SK-N-SH (cell line): ENCODE results near the gene DYRK1A. TPM values are rescaled to one million over a fixed set of nuclear protein-coding genes. Genes with fewer than 3 reads are reported as not detected.

Experiments
- CTCF ChIA-PET: fragments of 300-600, 350-600 bp; formaldehyde crosslinking; extraction: SDS; loops from one replicate; lab custom pipeline; 2021; lab: Yijun Ruan, JAX
- POLR2A ChIA-PET: fragments of 350-600 bp; sonication (Branson Sonifier 250); formaldehyde crosslinking; extraction: SDS; loops from one replicate; lab custom pipeline; 2020; ENCODE audit warnings: antibody characterized with exemption, inconsistent platforms; lab: Yijun Ruan, JAX
- DNase-seq: peaks from one replicate; pipeline ENCODE4 v3.0.0; 2012
- H2AFZ ChIP-seq: fragments of 200-600 bp; sonication (generic); 2 replicates; pipeline ENCODE4 v1.8.1; 2016; ENCODE audit warnings: antibody characterized with exemption, mild to moderate bottlenecking, low read depth
- H3F3A ChIP-seq: fragments of 200-600 bp; sonication (generic); replicated peaks from 2 replicates; pipeline ENCODE3; 2016; ENCODE audit warnings: antibody characterized with exemption, mild to moderate bottlenecking; ENCODE audit not compliant: insufficient read depth
- H3K27ac ChIP-seq, 2 experiments: fragments of 200-500 bp in 1 of 2; fragments of 200-600 bp in 1 of 2; sonication (Bioruptor generic) in 1 of 2; sonication (generic), shearing (Covaris generic) in 1 of 2; 2 replicates each; pipeline versions ENCODE4 v1.5.1 to v1.6.1; 2014 to 2016; ENCODE audit warnings: low read depth in 2 of 2, inconsistent platforms in 1 of 2, low read length in 1 of 2, mild to moderate bottlenecking in 1 of 2, mixed read lengths in 1 of 2
- H3K27me3 ChIP-seq: fragments of 200-600 bp; sonication (generic), shearing (Covaris generic); 2 replicates; pipeline ENCODE4 v1.6.1; 2016; ENCODE audit warnings: mixed run types; ENCODE audit not compliant: insufficient read depth
- H3K36me3 ChIP-seq, 2 experiments: fragments of 200-500 bp in 1 of 2; fragments of 200-600 bp in 1 of 2; sonication (Bioruptor generic) in 1 of 2; sonication (generic) in 1 of 2; replicated peaks in 1 of 2; 2 replicates each; pipeline versions ENCODE3 to v1.5.1; 2014 to 2016; ENCODE audit warnings: low read length in 1 of 2, mild to moderate bottlenecking in 1 of 2; ENCODE audit not compliant: insufficient read depth in 2 of 2, control insufficient read depth in 1 of 2
- H3K4me1 ChIP-seq, 2 experiments: fragments of 200-500 bp in 1 of 2; fragments of 200-600 bp in 1 of 2; sonication (Bioruptor generic) in 1 of 2; sonication (generic), shearing (Covaris generic) in 1 of 2; 2 replicates each; pipeline versions ENCODE4 v1.5.1 to v1.6.1; 2014 to 2016; ENCODE audit warnings: low read depth in 1 of 2, low read length in 1 of 2, mixed run types in 1 of 2; ENCODE audit not compliant: insufficient read depth in 2 of 2, control insufficient read depth in 1 of 2
- H3K4me2 ChIP-seq: fragments of 200-600 bp; sonication (generic), shearing (Covaris generic); 2 replicates; pipeline ENCODE4 v1.6.1; 2017; ENCODE audit warnings: mixed run types
- H3K4me3 ChIP-seq, 2 experiments: fragments of 200-500 bp in 1 of 2; fragments of 200-600 bp in 1 of 2; sonication (Bioruptor generic) in 1 of 2; sonication (generic), shearing (Covaris generic) in 1 of 2; 2 replicates each; pipeline versions ENCODE4 v1.5.1 to v1.8.1; 2014 to 2016; ENCODE audit warnings: low read depth in 2 of 2, inconsistent platforms in 1 of 2, low read length in 1 of 2, mild to moderate bottlenecking in 1 of 2, mixed read lengths in 1 of 2, moderate library complexity in 1 of 2
- H3K79me2 ChIP-seq: fragments of 200-600 bp; sonication (generic); 2 replicates; pipeline ENCODE4 v1.8.1; 2017; ENCODE audit warnings: mild to moderate bottlenecking; ENCODE audit not compliant: insufficient read depth
- H3K9ac ChIP-seq: fragments of 200-600 bp; sonication (generic); 2 replicates; pipeline ENCODE4 v1.6.1; 2017; ENCODE audit warnings: mixed run types
- H3K9me2 ChIP-seq: fragments of 200-600 bp; sonication (generic); 2 replicates; pipeline ENCODE4 v1.6.1; 2017; ENCODE audit warnings: mixed run types
- H3K9me3 ChIP-seq: fragments of 200-600 bp; sonication (generic); 2 replicates; pipeline ENCODE4 v1.6.1; 2017; ENCODE audit warnings: mixed run types, mild to moderate bottlenecking, moderate library complexity
- H4K20me1 ChIP-seq: fragments of 200-600 bp; sonication (generic); 2 replicates; pipeline ENCODE4 v1.6.1; 2017; ENCODE audit warnings: mild to moderate bottlenecking, mixed run types; ENCODE audit not compliant: insufficient read depth
- CHD2 ChIP-seq: fragments of 150-350 bp; IDR thresholded peaks from 2 replicates; pipeline ENCODE4 v1.6.1; 2018; ENCODE audit warnings: low read length; ENCODE audit not compliant: partially characterized antibody
- EP300 ChIP-seq, 2 experiments: IDR thresholded peaks; 2 replicates each; pipeline versions ENCODE4 v1.4.0 to v1.6.1; 2012; ENCODE audit warnings: borderline replicate concordance in 1 of 2, low read depth in 1 of 2, low read length in 1 of 2
- EZH2phosphoT487 ChIP-seq: fragments of 200-600 bp; sonication (generic); IDR thresholded peaks from 2 replicates; pipeline ENCODE4 v1.6.1; 2017; ENCODE audit warnings: low read depth, mixed run types, mild to moderate bottlenecking, antibody characterized with exemption, moderate library complexity, borderline replicate concordance
- FOXJ3 ChIP-seq: sonication (generic); formaldehyde crosslinking; IDR thresholded peaks from 2 replicates; pipeline ENCODE4 v1.5.1; 2020; ENCODE audit warnings: mild to moderate bottlenecking, missing genetic modification reagents
- FOXM1 ChIP-seq: IDR thresholded peaks from 2 replicates; pipeline ENCODE4 v1.4.0; 2012; ENCODE audit warnings: low read depth, mild to moderate bottlenecking
- MXI1 ChIP-seq: IDR thresholded peaks from 2 replicates; pipeline ENCODE4 v1.6.1; 2012; ENCODE audit warnings: mild to moderate bottlenecking, low read depth, low read length, improper control_type of control experiment
- NFIC ChIP-seq: IDR thresholded peaks from 2 replicates; pipeline ENCODE4 v1.4.0; 2012; ENCODE audit warnings: borderline replicate concordance
- NRF1 ChIP-seq: IDR thresholded peaks from 2 replicates; pipeline ENCODE4 v1.6.1; 2012; ENCODE audit warnings: low read depth, mild to moderate bottlenecking, low read length
- PBX3 ChIP-seq: IDR thresholded peaks from 2 replicates; pipeline ENCODE4; 2012
- RAD21 ChIP-seq: IDR thresholded peaks from 2 replicates; pipeline ENCODE4 v1.6.1; 2012; ENCODE audit warnings: mild to moderate bottlenecking, low read length
- RFX5 ChIP-seq: IDR thresholded peaks from 2 replicates; pipeline ENCODE4 v1.6.1; 2012; ENCODE audit warnings: mild to moderate bottlenecking, improper control_type of control experiment, low read length
- SMC3 ChIP-seq: IDR thresholded peaks from 2 replicates; pipeline ENCODE4 v1.6.1; 2012; ENCODE audit warnings: low read depth, low read length, improper control_type of control experiment
- WGBS: methylation state at CpG from one replicate; pipeline ENCODE4 v1.1.6; 2017; ENCODE audit warnings: low lambda C conversion rate; 5-methylcytosine and 5-hydroxymethylcytosine counted together
- polyA plus RNA-seq, 3 experiments: library from polyadenylated mRNA; depleted of rRNA; stranded (reverse); fragments of >200 nt; gene quantifications; 2 replicates each; pipeline ENCODE4 v1.2.3, GENCODE V29; 2012
- TF ChIP-seq, protein P1 (sequence below): fragments of 200-600 bp; sonication (generic); IDR thresholded peaks from 2 replicates; pipeline ENCODE4 v1.6.1; 2017; ENCODE audit warnings: antibody characterized with exemption, mild to moderate bottlenecking, moderate library complexity
- TF ChIP-seq, protein P2 (sequence below): IDR thresholded peaks from 2 replicates; pipeline ENCODE4 v1.6.1; 2012; ENCODE audit warnings: mild to moderate bottlenecking, low read depth, low read length, moderate library complexity
- TF ChIP-seq, protein P3 (sequence below): fragments of 150-350 bp; IDR thresholded peaks from 2 replicates; pipeline ENCODE4 v1.6.1; 2016; ENCODE audit warnings: mild to moderate bottlenecking, low read depth, low read length

DYRK1A gene
- polyA plus RNA-seq, 1 of the 3 experiments (the other 2 are of a cell fraction), result 19.3 TPM

- POLR2A ChIA-PET, result no interaction called here
- Histone ChIP-seq H3K4me3 (no peak overlapping the region), H3K4me2 (no peak overlapping the region), H3K27ac (no peak overlapping the region), H2AFZ (no peak overlapping the region), H3K79me2 (peaks cover 98% of the 10 kb centered on the region), H4K20me1 (peaks cover 46% of the 10 kb centered on the region), H3F3A (no peaks in the 10 kb centered on the region), H3K27me3 (no peaks in the 10 kb centered on the region)
- no peak for DNase-seq
- CTCF ChIA-PET, result no interaction called here
- no peak for TF ChIP-seq NRF1
- no peak for TF ChIP-seq EP300 (IDR thresholded peaks at IDR 0.05; ENCODE audit: borderline replicate concordance in 1 of 2, low read depth in 1 of 2, low read length in 1 of 2)
- no peak for TF ChIP-seq RAD21
- TF ChIP-seq FOXM1, result no peak
- no peak for TF ChIP-seq FOXJ3
- TF ChIP-seq MXI1, result no peak
- TF ChIP-seq SMC3, result no peak
- TF ChIP-seq RFX5, result no peak
- TF ChIP-seq, protein P1, sequence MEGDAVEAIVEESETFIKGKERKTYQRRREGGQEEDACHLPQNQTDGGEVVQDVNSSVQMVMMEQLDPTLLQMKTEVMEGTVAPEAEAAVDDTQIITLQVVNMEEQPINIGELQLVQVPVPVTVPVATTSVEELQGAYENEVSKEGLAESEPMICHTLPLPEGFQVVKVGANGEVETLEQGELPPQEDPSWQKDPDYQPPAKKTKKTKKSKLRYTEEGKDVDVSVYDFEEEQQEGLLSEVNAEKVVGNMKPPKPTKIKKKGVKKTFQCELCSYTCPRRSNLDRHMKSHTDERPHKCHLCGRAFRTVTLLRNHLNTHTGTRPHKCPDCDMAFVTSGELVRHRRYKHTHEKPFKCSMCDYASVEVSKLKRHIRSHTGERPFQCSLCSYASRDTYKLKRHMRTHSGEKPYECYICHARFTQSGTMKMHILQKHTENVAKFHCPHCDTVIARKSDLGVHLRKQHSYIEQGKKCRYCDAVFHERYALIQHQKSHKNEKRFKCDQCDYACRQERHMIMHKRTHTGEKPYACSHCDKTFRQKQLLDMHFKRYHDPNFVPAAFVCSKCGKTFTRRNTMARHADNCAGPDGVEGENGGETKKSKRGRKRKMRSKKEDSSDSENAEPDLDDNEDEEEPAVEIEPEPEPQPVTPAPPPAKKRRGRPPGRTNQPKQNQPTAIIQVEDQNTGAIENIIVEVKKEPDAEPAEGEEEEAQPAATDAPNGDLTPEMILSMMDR, result no peak
- TF ChIP-seq PBX3, result no peak
- TF ChIP-seq, protein P2, sequence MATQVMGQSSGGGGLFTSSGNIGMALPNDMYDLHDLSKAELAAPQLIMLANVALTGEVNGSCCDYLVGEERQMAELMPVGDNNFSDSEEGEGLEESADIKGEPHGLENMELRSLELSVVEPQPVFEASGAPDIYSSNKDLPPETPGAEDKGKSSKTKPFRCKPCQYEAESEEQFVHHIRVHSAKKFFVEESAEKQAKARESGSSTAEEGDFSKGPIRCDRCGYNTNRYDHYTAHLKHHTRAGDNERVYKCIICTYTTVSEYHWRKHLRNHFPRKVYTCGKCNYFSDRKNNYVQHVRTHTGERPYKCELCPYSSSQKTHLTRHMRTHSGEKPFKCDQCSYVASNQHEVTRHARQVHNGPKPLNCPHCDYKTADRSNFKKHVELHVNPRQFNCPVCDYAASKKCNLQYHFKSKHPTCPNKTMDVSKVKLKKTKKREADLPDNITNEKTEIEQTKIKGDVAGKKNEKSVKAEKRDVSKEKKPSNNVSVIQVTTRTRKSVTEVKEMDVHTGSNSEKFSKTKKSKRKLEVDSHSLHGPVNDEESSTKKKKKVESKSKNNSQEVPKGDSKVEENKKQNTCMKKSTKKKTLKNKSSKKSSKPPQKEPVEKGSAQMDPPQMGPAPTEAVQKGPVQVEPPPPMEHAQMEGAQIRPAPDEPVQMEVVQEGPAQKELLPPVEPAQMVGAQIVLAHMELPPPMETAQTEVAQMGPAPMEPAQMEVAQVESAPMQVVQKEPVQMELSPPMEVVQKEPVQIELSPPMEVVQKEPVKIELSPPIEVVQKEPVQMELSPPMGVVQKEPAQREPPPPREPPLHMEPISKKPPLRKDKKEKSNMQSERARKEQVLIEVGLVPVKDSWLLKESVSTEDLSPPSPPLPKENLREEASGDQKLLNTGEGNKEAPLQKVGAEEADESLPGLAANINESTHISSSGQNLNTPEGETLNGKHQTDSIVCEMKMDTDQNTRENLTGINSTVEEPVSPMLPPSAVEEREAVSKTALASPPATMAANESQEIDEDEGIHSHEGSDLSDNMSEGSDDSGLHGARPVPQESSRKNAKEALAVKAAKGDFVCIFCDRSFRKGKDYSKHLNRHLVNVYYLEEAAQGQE, result no peak
- TF ChIP-seq, protein P3, sequence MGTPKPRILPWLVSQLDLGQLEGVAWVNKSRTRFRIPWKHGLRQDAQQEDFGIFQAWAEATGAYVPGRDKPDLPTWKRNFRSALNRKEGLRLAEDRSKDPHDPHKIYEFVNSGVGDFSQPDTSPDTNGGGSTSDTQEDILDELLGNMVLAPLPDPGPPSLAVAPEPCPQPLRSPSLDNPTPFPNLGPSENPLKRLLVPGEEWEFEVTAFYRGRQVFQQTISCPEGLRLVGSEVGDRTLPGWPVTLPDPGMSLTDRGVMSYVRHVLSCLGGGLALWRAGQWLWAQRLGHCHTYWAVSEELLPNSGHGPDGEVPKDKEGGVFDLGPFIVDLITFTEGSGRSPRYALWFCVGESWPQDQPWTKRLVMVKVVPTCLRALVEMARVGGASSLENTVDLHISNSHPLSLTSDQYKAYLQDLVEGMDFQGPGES, result no peak
- TF ChIP-seq NFIC, result no peak
- no peak for TF ChIP-seq EZH2phosphoT487
- TF ChIP-seq CHD2, result no peak
- TF ChIP-seq, all 33 proteins: peak for 0
- H3K36me3 ChIP-seq, result peaks cover 38 to 49% of the 10 kb centered on the region in 2 experiments
- H3K9me2 ChIP-seq, result no peaks in the 10 kb centered on the region
- H3K9me3 ChIP-seq, result no peaks in the 10 kb centered on the region
- H3K9ac ChIP-seq, result no peak overlapping the region
- peaks cover 0 to 4% of the 10 kb centered on the region in 2 experiments; a peak in 2 of 4 replicates for H3K4me1 ChIP-seq
- WGBS, result 90% methylated on average over 1 of the region's 1 CpG
These were observed 57.8 kb downstream of the DYRK1A start for GRCh38 chr21:37424396-37424795.
